Endometrial microvascular endothelial cells (primary cell): ENCODE results near the gene SEZ6. TPM values are rescaled to one million over a fixed set of nuclear protein-coding genes. Genes with fewer than 3 reads are reported as not detected.

Source experiments
- in situ Hi-C: cut with HindIII; loops from 2 replicates; pipeline ENCODE4 v1.10.0; 2017; ENCODE audit warnings: low sequenced_read_pairs, low pct_unique_long_range_greater_than_20kb; ENCODE audit errors: inconsistent ontology term
- total RNA-seq: library from RNA; depleted of rRNA; stranded (reverse); fragments of >200 nt; gene quantifications from one replicate; pipeline ENCODE4 v1.2.3, GENCODE V29; 2015; ENCODE audit errors: inconsistent ontology term

The SEZ6 gene
- total RNA-seq, 1 donor from 2014 or later, result not detected

DNA sequence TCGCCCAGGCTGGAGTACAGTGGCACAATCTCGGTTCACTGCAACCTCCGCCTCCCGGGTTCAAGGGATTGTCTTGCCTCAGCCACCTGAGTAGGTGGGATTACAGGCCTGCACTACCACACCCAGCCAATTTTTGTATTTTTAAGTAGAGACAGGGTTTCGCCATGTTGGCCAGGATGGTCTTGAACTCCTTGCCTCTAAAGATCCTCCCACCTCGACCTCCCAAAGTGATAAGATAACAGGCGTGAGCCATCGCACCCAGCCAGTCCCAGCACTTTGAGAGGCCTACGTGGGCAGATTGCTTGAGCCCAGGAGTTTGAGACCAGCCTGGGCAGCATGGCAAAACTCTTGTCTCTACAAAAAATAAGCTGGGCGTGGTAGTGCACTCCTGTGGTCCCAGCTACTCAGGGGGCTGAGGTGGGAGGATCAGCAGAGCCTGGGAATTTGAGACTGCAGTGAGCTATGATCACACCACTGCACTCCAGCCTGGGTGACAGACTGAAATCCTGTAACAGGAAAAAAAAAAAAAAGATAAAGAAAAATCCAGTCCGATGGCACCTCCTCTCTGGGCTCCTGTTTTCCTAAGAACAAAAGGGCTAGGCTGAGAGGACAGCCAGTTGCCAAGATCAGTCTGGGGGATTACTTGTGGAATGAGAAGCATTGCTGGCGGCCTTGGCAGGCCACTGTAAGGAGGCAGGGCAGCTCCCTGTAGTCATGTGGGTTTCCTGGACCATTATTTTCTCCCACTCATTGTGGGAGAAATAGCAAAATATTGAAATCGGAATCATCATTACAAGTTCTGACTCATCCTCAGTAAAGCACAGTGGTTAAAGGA lies 34.1 kb upstream of the SEZ6 start:
- in situ Hi-C loops, result no loop called here

DNA sequence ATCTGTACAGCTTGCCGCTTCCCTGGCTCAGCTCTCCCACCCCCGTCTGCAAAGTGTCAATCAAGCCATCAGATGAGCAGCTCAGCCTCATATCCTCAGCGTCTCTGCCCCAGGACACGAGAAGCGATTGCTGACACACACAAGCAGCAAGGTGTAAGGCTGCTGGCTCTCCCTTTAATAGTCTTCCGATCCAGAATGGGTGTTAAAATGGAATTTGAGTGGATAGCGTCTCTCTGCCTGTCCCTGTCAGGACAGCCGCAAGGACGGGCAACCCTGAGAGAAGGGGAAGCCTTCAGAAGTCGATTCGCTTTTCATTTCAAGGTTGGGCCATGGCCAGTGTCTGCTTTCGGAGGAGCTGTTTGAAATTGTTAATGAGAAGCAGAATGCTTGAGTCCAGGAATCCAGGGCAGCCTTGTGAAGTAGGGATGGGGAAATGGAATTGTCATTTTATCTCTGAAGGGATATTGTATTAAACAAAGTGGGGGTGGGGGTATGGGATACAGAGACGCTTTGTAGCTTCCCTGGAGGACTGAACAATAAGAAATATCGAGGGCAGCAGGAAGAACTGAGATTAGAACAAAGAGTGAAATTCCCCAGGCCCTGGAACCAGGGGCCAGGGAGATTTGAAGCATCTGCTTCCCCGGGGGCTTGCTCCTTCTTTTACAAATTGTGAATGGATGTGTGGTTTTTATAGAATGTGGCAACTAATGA lies 32.4 kb upstream of the SEZ6 start:
- in situ Hi-C loops, result no loop called here

DNA sequence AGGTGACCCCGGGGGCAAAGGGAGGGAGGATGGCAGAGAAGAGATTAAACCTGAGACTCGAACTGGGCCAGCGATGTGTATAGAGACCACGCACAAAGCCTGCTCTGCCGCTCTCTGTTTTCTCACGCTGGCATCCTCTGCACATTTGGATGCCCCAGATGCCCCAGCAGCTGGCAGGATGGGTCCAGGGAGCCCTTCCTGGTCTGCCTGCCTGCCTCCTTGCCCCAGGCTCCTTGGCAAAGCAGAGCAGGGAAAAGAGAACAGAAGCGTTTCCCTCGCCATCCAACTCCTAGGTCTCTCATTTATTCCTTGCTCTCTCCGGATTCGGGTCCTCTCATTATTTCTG lies 31.9 kb upstream of the SEZ6 start:
- in situ Hi-C loops, result no loop called here

DNA sequence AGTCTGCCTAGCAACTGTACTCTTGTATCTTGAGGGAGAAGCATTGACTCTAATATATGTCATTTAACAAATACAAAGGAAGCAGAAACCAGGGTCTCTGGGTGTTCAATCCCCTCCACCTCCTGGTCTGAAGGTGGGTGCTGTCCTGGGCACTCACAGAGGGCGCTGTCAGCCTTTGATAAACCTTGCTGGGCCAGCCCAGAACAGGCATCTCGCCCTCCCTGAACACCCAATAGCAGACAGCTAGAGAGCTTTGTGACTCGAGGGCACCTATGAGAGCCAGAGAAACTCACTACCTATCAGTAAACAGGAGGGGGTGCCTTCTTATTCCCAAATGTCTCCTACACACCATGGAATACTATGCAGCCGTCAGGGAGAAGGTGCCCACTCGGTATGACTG lies 30.8 kb upstream of the SEZ6 start:
- in situ Hi-C loops, result no loop called here

DNA sequence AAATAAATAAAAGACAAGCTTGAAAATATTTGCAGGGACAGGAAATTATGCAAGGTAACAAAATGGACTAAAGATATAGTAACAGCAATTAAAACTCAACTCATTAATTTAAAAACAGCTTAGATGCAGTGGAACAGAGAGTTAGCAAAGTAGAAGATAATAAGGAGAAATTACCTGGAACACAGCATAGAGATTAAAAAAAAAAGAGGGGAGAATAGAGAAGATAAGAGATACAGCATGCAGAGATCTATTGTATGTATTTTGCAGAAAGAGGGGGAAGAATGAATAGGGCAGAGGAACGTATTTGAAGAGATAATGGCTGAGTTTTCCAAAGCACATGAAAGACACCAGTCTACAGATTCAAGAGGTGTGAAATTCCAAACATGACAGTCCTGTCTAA lies 28.7 kb upstream of the SEZ6 start:
- in situ Hi-C loops, result no loop called here

DNA sequence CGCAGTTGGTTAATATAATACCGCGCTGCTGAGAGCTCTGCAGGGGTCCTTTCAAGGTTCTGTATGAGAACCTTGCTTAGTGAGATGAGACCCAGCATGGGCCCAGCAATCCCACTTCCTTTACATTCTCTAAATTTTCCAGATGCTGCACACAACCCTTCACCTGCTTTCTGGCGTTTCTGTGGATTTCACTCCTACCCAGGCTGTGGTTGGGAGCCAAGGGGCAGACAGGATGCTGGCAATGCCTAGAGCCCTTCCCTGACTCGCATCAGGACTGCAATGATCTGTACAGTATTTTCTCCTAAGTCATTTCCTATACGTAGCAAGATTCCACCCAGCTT lies 27.0 kb upstream of the SEZ6 start:
- in situ Hi-C loops, result no loop called here

DNA sequence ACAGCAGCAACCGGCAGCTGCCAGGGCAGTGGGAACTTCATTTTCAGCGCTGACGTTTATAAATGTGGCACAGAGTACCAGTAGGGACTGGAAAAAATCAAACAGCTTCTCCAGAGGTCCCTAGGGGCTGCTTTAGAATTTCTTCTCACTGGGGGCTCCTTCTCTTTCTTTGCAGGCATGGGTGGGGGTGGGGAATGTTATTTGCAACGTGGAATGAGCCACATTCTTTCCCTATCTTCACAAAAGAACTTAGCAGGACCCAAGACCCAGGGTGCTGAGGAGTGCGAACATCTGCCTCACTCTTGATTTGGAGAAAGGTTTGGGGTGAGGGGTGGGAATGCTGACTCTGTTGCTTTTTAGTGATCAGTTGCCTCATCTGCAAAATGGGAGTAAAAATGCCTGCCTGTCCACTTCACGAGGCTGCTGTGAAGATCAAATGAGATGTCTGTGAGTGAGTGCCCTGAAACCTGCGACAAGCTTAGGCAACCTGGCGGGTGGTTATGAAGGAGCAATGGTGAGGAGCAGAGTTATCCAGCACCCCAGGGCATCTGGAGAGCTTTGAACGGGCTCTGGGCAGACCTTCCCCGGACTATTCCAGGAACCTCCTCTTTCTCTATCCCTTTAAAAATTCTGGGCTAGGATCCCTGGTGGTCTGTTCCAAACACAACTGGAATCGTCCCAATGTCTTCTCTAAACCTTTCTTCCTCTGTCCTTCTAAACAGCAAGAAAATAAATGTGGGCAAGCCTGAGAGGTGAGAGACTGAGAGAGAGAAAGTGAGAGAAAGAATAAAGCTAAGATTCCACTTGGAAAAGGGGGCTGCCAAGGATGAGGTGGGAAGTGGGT lies 26.4 kb upstream of the SEZ6 start:
- in situ Hi-C loops, result no loop called here

DNA sequence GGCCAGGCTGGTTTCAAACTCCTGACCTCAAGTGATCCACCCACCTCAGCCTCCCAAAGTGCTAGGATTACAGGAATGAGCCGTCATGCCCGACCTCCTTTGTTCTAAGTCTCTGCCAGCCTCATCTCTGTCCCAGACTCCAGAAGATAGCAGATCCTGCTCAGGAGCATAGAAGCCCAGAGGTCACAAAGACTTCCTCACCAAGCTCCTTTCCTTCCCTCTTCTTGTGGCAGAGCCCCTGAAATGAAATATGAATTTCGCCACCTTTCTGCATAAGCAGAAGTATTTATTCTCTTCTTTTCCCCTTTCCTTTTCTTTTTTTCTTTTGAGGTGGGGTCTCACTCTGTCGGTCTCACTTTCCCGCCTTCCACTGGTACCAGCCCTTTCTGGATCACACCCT lies 25.7 kb upstream of the SEZ6 start:
- in situ Hi-C loops, result no loop called here

DNA sequence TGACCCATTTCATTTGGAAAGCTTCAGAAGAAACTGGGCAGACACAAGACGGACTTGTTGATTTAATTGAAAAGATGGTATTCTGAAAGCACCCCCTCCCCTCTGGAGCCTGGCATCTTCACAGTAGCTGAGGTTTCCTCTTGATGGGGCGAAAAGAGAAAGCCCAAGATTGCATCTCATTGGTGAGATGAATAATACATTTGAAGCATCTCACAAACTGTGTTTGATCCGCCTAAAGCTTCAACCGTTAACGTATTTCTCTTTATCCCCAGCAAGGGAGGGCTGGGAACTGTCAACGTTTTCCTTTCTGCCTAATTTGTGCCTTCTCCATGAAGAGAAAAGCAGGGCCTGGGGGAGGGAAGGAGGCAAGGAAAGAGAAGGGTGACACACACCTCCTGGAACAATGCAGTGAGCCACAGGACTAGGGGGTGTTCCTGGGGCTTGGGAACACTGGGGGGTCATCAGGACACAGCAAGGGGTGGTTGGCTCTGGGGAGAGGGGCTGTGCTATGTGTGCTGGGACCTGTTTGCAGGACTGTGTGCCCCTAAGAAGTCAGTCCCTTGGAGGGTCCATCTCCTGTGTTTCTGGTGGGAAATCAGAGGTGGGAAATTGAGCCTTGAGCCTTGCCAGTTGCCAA lies 18.6 kb upstream of the SEZ6 start:
- in situ Hi-C loops, result no loop called here

DNA sequence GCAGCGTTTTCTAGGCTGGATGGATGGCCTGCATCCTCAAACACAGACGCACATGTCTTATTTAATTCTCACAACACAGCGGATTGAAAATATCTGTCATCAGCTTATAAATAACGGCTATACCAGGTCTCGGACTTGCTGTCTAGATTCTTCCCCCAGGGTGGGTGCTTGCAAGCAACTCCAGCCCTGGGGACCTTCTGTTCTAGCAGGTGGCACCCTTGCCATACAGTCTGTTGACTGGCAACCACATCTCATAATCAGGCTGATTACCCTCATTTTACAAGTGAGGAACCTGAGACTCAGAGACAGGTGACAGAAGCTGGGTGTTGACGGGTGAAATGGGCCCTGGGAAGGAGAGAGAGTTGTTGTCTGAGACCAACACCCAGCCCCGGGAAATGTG lies 16.2 kb upstream of the SEZ6 start:
- in situ Hi-C loops, result no loop called here

DNA sequence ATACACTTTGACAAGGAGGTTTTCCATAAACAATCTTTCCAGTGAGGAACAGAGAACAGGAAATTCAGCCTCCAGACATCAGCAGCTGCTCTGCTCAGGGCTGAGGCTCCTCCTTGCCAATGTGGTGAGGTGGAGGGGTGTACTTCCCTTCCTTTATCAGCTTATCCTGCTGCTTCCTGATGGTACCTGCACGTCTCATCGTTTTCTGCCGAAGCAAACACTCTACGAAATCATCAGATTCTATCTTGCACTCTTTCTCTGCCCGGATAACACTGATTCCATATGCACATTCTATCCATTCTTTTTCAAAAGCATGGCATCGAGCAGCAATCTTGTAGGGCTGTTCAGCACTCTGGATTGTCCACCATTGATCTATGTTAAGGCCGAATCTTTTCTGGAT lies 15.4 kb upstream of the SEZ6 start:
- in situ Hi-C loops, result no loop called here

DNA sequence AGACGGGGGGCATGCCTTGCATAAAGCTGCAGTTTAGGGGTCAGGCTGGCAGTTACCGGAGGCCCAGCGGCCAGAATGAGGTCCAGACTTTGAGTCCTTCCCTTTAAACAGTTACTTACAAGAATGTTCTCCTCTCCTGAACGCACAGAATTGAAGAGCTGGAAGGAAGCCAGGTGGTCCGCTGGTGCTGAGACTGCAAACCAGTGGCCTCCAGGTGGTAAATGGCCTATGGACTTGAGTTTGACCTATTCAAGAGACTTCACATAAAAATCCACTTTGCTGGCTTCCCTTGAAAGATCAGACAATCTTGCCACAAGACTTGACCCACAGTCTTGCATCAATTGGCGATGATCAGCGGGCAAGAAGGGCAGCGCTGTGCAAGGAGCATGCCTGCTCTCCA lies 14.7 kb upstream of the SEZ6 start:
- in situ Hi-C loops, result no loop called here

DNA sequence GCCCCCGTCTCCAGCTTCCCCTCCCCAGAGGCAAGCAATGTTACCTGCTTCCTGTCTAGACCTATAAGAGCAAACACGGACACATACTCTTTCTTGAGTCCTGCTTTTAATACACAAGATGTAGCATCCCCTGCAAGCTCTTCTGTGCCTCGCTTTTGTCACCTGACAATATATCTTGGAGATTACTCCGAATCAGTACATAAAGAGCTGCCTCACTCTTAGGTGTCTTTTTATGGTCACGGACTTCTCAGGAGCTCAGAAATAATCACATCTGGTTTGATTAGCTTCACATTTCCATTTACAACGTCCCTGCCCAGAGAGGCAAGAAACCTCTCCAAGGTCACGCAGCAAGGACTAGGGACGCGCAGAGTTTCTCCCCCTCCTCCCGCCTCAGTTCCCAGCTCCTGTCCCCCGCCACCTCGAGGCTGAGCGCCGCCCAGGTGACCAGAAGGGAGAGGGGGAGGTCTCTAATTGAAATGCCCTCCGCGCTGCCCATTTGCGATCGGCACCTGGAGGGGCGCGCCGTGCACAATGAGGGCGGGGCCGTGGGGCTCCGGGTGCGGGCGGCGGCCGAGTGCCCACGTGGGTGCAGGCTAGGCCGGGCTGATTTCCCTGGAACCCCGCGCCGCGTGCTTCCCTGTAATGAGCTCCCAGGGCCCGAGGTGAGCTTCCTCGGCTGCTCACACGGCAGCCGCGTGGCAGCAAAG lies 13.8 kb upstream of the SEZ6 start:
- in situ Hi-C loops, result no loop called here

DNA sequence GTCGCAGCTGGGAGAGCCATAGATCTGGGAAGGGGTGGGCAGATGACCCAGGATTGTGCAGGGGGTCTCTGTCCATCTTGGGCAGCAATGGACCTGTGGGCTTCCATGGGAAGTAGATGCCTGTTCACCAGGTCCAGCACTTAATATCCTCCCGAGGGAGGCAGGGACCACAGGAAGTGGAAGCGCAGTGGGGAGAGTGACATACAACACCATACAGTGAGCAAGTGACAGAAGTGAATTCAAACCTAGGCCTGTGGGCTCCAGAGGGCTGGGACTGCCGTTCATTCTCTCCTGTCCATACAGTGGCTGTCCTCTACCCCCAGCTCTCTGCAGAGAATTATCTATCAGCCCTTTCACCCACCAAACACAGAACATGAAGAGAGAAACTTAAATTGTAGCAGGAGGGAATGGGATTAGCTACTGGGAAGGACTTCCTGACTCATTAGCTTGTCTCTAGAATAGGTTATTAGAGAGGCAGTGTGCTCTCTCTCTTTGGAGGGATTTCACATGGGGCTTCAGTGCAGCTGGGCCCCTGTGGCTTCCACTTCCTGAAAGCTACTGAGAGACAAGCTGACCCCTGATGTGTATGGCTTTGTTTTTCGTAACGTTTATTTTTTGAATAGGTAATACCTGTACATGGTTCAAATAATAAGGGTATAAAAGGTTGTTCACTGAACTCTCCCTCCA lies 13.1 kb upstream of the SEZ6 start:
- in situ Hi-C loops, result no loop called here

DNA sequence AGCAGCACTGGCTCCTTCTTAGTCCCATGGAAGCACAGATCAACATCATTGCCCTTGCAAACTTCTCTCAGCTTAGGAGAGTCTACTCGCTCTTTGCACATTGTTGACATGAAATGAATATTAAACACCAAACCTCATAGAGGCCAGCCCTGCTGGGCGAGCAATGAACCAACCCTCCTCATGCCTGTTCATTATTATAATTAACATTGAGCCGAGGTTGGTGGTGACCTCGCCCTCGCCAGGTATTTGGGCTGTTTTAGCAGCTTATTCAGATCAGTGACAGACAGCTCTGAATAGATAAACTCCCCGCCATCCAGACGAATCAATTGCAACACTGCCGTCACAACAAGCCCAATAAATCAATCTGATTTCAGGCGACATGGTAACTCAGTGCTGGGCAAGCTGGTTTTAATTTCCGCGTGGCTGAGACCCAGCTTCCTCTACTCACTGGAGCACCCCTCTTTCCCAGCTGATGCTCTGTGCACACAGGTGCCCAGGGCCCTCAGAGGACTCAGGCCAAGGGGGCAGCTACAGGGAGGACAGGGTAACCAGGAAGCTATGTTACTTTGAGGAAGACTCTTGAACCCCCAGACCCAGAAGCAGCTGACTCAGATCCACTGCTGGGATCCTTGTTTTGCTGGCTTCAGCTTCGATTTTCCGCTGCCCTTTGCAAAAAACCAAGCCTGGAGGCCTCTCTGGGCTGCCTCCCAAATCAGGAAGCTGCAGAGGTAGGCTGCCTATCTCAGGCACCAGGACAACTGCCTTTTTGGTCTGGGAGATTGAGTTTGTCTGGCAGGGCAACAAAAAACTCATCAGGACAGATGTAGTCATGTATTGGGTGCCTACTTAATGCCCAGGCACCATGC lies 10.7 kb upstream of the SEZ6 start:
- in situ Hi-C loops, result no loop called here

DNA sequence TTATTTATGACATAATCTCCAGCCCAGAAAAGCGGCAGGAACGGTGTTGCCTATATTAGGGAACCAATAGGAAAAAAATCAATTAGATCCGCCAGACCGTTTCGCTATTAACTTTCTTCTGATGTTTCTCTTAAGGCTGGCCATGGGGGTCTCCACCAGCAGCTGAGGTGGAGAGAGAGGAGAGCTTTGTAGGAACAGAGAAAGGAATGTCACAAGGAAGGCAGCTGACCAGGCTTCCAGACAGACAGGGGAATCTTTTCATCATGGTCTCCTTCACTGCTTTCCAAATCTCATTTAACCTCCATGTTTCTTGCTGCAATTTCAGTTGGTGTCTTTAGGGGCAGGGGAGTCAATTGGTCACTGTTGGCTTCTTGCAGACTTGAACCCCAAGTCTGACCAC lies 8.9 kb upstream of the SEZ6 start:
- in situ Hi-C loops, result no loop called here

DNA sequence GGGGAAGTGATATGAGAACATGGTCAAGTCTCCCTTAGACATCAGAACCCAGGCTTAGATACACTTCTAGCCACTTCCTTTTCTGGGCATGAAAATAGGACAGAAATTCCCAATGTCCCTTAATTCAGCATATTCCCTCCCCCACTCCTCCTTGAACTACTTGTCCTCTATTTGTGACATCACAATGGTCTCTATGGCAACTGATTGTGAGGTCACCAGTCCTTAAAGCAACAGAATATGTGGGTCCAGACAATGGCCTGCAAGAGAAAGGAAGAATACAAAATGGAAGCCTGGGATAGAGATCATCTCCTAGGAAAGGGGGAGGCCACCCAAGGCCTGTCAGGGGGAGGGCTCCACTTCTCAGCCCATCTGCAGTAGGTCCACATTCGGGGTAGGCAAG lies 6.7 kb upstream of the SEZ6 start:
- in situ Hi-C loops, result no loop called here
